ENCODE results near the gene ITGA2. TPM values are rescaled to one million over a fixed set of nuclear protein-coding genes. Genes with fewer than 3 reads are reported as not detected.

ITGA2 gene
- total RNA-seq, 3 donors from 2014 or later = 0.80 to 33.7 (median 11.8) TPM

DNA sequence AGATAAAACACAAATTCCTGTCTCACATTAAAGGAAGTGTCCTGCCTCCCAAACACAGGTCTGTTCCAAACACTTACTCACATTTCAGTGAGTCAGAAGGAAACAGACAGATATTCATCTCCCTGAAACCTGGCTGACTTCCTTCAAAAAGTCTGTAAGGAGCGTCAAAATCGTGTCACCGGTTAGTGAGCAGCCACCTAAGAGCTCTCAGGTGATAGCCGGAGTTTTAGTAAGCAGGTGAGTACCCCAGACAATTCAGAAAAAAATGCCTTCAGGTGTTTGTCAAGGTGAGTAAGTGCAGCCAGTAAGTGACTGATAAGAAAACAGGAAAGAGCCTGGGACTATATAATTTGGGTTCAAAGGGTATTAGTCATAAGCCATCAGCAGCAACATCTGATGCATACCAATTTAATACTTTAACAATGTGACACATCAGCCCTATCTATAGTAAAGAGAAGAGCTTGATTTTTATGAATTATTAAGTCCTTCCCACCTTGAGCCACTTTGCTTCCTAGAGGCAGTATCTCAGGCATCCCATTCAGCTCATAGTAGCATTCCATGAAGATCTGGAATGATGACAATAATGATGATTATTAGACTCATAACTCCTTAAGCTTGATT, 1.3 kb upstream of the ITGA2 start:
- no peaks in the 10 kb centered on the region for H3K4me1 ChIP-seq
- peak overlapping the region; percentile 92 to 93 for H3K27ac ChIP-seq
- peak in 1 of 2 donors; percentile 22 for DNase-seq (ENCODE audit: low spot score in 2 of 2)
- no peaks in the 10 kb centered on the region for H3K9me3 ChIP-seq
- peak overlapping the region in 1 of 3 donors; percentile 37 for H3K4me3 ChIP-seq
- H3K27me3 ChIP-seq = no peaks in the 10 kb centered on the region
- TF ChIP-seq POLR2A (IDR thresholded peaks at IDR 0.05) (no peak), POLR2AphosphoS5 (IDR thresholded peaks at IDR 0.05) (peak in 1 of 3 donors; percentile 24)
- no peaks in the 10 kb centered on the region for H3K36me3 ChIP-seq
- intact Hi-C loops (cut with DNase I; ENCODE audit: low total_unique reads) = no loop called here

- intact Hi-C loops (cut with DNase I; ENCODE audit: low total_unique reads) = no loop called here
- peak overlapping the region; percentile 92 to 93 for H3K27ac ChIP-seq
These were observed 672 bp upstream of the ITGA2 start for GRCh38 chr5:52988335-52989024.

DNA sequence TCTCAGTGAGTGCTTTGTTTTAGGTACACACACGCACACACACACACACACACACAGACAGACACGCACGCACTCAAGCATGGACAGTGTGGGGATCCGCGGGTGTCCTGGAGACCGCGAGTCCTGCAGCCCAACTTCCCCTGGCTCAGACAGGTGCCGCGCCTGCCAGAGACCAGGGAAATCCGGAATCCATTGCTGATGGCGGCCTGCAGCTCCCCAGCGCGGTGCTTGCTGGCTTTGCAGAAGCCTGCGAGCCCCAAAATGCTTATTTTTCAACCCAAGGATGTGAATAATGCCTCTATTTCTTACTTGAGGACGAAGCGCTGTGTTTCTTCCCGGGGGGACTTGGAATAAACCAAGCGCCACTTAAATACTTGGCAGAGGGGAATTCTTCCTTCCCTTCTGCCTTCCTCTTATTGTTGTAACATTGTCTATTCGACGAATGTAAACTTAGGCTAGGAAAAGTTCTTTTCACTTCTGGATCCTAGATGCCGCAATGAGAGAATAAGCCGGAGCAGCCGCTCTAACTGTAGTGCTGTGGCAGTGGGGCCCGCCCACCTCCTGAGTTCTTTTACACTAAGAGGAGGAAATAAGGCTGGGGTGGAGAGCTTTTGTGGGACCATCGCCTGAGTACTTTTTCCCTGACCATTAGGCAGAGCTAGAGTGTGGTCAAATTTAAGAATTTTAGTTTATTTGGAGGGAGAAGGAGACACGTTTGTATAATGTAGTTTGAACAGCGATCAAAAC, 802 bp downstream of the ITGA2 start:
- H3K36me3 ChIP-seq = no peaks in the 10 kb centered on the region
- peak overlapping the region; percentile 92 to 93 for H3K27ac ChIP-seq
- H3K9me3 ChIP-seq = no peaks in the 10 kb centered on the region
- intact Hi-C loops (cut with DNase I; ENCODE audit: low total_unique reads) = no loop called here
- peak overlapping the region; percentile 52 to 90 (median 75) for H3K4me3 ChIP-seq
- peak in 1 of 2 donors; percentile 32 for DNase-seq (ENCODE audit: low spot score in 2 of 2)
- H3K27me3 ChIP-seq = no peaks in the 10 kb centered on the region
- TF ChIP-seq, protein P1, sequence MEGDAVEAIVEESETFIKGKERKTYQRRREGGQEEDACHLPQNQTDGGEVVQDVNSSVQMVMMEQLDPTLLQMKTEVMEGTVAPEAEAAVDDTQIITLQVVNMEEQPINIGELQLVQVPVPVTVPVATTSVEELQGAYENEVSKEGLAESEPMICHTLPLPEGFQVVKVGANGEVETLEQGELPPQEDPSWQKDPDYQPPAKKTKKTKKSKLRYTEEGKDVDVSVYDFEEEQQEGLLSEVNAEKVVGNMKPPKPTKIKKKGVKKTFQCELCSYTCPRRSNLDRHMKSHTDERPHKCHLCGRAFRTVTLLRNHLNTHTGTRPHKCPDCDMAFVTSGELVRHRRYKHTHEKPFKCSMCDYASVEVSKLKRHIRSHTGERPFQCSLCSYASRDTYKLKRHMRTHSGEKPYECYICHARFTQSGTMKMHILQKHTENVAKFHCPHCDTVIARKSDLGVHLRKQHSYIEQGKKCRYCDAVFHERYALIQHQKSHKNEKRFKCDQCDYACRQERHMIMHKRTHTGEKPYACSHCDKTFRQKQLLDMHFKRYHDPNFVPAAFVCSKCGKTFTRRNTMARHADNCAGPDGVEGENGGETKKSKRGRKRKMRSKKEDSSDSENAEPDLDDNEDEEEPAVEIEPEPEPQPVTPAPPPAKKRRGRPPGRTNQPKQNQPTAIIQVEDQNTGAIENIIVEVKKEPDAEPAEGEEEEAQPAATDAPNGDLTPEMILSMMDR (IDR thresholded peaks at IDR 0.05) = peak in 1 of 3 donors; percentile 10
- no peak for TF ChIP-seq POLR2A (IDR thresholded peaks at IDR 0.05)
- H3K4me1 ChIP-seq = no peaks in the 10 kb centered on the region

More at GRCh38 chr5:52988335-52989024, 672 bp upstream of the ITGA2 start:
- Histone ChIP-seq H3K27me3 (no peaks in the 10 kb centered on the region), H3K4me1 (no peaks in the 10 kb centered on the region), H3K4me3 (peak overlapping the region; percentile 52 to 90 (median 75)), H3K9me3 (no peaks in the 10 kb centered on the region), H3K36me3 (no peaks in the 10 kb centered on the region)
- TF ChIP-seq POLR2A (IDR thresholded peaks at IDR 0.05) (no peak), POLR2AphosphoS5 (IDR thresholded peaks at IDR 0.05) (no peak)
- TF ChIP-seq, protein P1 (IDR thresholded peaks at IDR 0.05) = no peak
- no peak for DNase-seq (ENCODE audit: low spot score in 2 of 2)

GRCh38 chr5:52990528-52990925, 1.4 kb downstream of the ITGA2 start:
- peak overlapping the region in 1 of 2 donors; percentile 92 for H3K27ac ChIP-seq
- DNase-seq (ENCODE audit: low spot score in 2 of 2) = no peak
- peak overlapping the region in 2 of 3 donors; percentile 75 to 90 for H3K4me3 ChIP-seq
- H3K4me1 ChIP-seq = no peaks in the 10 kb centered on the region
- no peaks in the 10 kb centered on the region for H3K9me3 ChIP-seq
- TF ChIP-seq POLR2AphosphoS5 (IDR thresholded peaks at IDR 0.05) (no peak), POLR2A (IDR thresholded peaks at IDR 0.05) (no peak)
- TF ChIP-seq, protein P1 (IDR thresholded peaks at IDR 0.05) = no peak
- H3K27me3 ChIP-seq = no peaks in the 10 kb centered on the region
- intact Hi-C loops (cut with DNase I; ENCODE audit: low total_unique reads) = no loop called here
- H3K36me3 ChIP-seq = no peaks in the 10 kb centered on the region

DNA sequence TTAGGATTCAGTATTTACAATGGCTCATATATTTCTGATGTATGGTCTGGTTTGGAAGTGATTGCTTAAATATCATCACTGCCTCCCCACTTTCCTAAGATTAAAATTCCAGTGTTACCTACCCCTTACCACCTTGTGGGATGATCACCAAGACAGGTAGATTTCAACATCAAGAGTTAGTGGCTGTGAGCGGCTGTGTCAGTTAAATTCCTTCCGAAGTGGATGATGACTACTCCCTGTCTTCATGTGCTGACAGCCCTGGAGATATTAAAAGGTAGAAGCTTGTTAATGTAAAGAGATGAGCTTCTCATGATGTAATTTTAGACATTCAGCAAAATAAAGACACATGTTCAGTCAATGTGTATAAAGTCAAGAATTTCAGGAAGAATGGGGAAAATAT, 4.2 kb downstream of the ITGA2 start:
- H3K4me3 ChIP-seq = no peak overlapping the region
- H3K9me3 ChIP-seq = no peaks in the 10 kb centered on the region
- intact Hi-C loops (cut with DNase I; ENCODE audit: low total_unique reads) = loop anchor here (2.0 kb wide), 1 partner anchor 25 kb away; no protein-coding TSS in a partner anchor

More for the DNA sequence above, 4.2 kb downstream of the ITGA2 start:
- no peak for TF ChIP-seq POLR2A (IDR thresholded peaks at IDR 0.05)
- TF ChIP-seq, protein P1 (IDR thresholded peaks at IDR 0.05) = no peak
- no peak for TF ChIP-seq POLR2AphosphoS5 (IDR thresholded peaks at IDR 0.05)
- H3K36me3 ChIP-seq = no peaks in the 10 kb centered on the region
- no peaks in the 10 kb centered on the region for H3K27me3 ChIP-seq
- H3K27ac ChIP-seq = peak overlapping the region in 1 of 2 donors; percentile 20
- no peaks in the 10 kb centered on the region for H3K4me1 ChIP-seq
- DNase-seq (ENCODE audit: low spot score in 2 of 2) = no peak
